Neural cell (in vitro differentiated cells): ENCODE data around the gene SSC5D. TPM values are rescaled to one million over a fixed set of nuclear protein-coding genes. Genes with fewer than 3 reads are reported as not detected.

Experiments
- H2AFZ ChIP-seq: fragments of 200-600, 300-800 bp; sonication (generic), shearing (Covaris generic); 2 replicates; pipeline ENCODE4 v1.6.0; 2014; ENCODE audit warnings: low read depth, mild to moderate bottlenecking, antibody characterized with exemption, low read length, moderate library complexity
- H3F3A ChIP-seq: fragments of 200-600 bp; shearing (Covaris generic); 2 replicates; pipeline ENCODE4 v1.6.1; 2016; ENCODE audit warnings: mild to moderate bottlenecking, moderate library complexity, mixed read lengths, antibody characterized with exemption, low read length; ENCODE audit not compliant: insufficient read depth, poor library complexity, severe bottlenecking
- H3K27ac ChIP-seq: fragments of 200-600, 300-800 bp; sonication (generic), shearing (Covaris generic); 2 replicates; pipeline ENCODE4 v1.5.1; 2014; ENCODE audit warnings: mild to moderate bottlenecking, low read length, moderate library complexity
- H3K27me3 ChIP-seq: fragments of 300-800, 200-600 bp; sonication (generic), shearing (Covaris generic); 2 replicates; pipeline ENCODE4 v1.6.0; 2014; ENCODE audit warnings: mild to moderate bottlenecking, low read depth, low read length, moderate library complexity; ENCODE audit not compliant: insufficient read depth
- H3K36me3 ChIP-seq: fragments of 300-800, 200-600 bp; sonication (generic), shearing (Covaris generic); 2 replicates; pipeline ENCODE4 v1.5.1; 2014; ENCODE audit warnings: mild to moderate bottlenecking, antibody characterized with exemption, low read length, moderate library complexity; ENCODE audit not compliant: insufficient read depth
- H3K4me2 ChIP-seq: fragments of 300-800, 200-600 bp; sonication (generic), shearing (Covaris generic); 2 replicates; pipeline ENCODE4 v1.6.0; 2014; ENCODE audit warnings: mild to moderate bottlenecking, low read length
- H3K4me3 ChIP-seq: fragments of 300-800, 200-600 bp; sonication (generic), shearing (Covaris generic); 2 replicates; pipeline ENCODE4 v1.5.1; 2014; ENCODE audit warnings: mild to moderate bottlenecking, low read length, moderate library complexity
- H3K79me2 ChIP-seq: fragments of 200-600 bp; shearing (Covaris generic); replicated peaks from 2 replicates; pipeline ENCODE4 v1.6.0; 2014; ENCODE audit warnings: mild to moderate bottlenecking, low read length, moderate library complexity; ENCODE audit not compliant: insufficient read depth
- H3K9ac ChIP-seq: fragments of 300-800, 200-600 bp; sonication (generic), shearing (Covaris generic); 2 replicates; pipeline ENCODE4 v1.6.1; 2016; ENCODE audit warnings: mild to moderate bottlenecking, low read length, mixed read lengths
- H3K9me2 ChIP-seq: fragments of 200-600 bp; shearing (Covaris generic); 2 replicates; pipeline ENCODE4 v1.6.1; 2016; ENCODE audit warnings: mild to moderate bottlenecking, low read length, mixed read lengths; ENCODE audit not compliant: insufficient read depth
- H3K9me3 ChIP-seq: fragments of 200-600, 300-800 bp; sonication (generic), shearing (Covaris generic); 2 replicates; pipeline ENCODE4 v1.6.1; 2016; ENCODE audit warnings: mild to moderate bottlenecking, mixed run types, low read length, moderate library complexity, mixed read lengths
- H4K20me1 ChIP-seq: fragments of 200-600 bp; shearing (Covaris generic); 2 replicates; pipeline ENCODE4 v1.6.1; 2016; ENCODE audit warnings: mild to moderate bottlenecking, mixed run types; ENCODE audit not compliant: insufficient read depth
- EP300 ChIP-seq: fragments of 450-650 bp; conservative IDR thresholded peaks from 2 replicates; pipeline ENCODE4 v1.6.1; 2014; ENCODE audit warnings: antibody characterized with exemption, mild to moderate bottlenecking, moderate library complexity; ENCODE audit not compliant: poor library complexity, severe bottlenecking
- EZH2 ChIP-seq: fragments of 200-600, 300-800 bp; shearing (Covaris generic), sonication (generic); IDR thresholded peaks from 2 replicates; pipeline ENCODE4 v1.6.1; 2014; ENCODE audit warnings: antibody characterized with exemption, low read length, borderline replicate concordance, mild to moderate bottlenecking; ENCODE audit not compliant: insufficient read depth, poor library complexity, severe bottlenecking
- MXI1 ChIP-seq: fragments of 450-650 bp; conservative IDR thresholded peaks from 2 replicates; pipeline ENCODE4 v1.6.1; 2014; ENCODE audit warnings: antibody characterized with exemption, mild to moderate bottlenecking; ENCODE audit not compliant: poor library complexity, severe bottlenecking
- POLR2AphosphoS5 ChIP-seq: IDR thresholded peaks from 2 replicates; pipeline ENCODE4 v1.6.1; 2012
- RAD21 ChIP-seq: fragments of 450-650 bp; conservative IDR thresholded peaks from 2 replicates; pipeline ENCODE4 v1.6.1; 2014; ENCODE audit warnings: antibody characterized with exemption, mild to moderate bottlenecking, moderate library complexity
- SMC3 ChIP-seq: fragments of 450-650 bp; conservative IDR thresholded peaks from 2 replicates; pipeline ENCODE4 v1.6.1; 2014; ENCODE audit warnings: antibody characterized with exemption, mild to moderate bottlenecking, moderate library complexity; ENCODE audit not compliant: poor library complexity
- TAF1 ChIP-seq: IDR thresholded peaks from 2 replicates; pipeline ENCODE4 v1.6.1; 2012; ENCODE audit warnings: low read depth
- polyA plus RNA-seq: library from polyadenylated mRNA; depleted of rRNA; stranded (reverse); fragments of >200 nt; gene quantifications from 2 replicates; pipeline ENCODE4 v1.2.3, GENCODE V29; 2014
- TF ChIP-seq, protein P1 (sequence below): fragments of 450-650 bp; IDR thresholded peaks from 2 replicates; pipeline ENCODE4 v1.5.1; 2014; ENCODE audit warnings: antibody characterized with exemption, mild to moderate bottlenecking, moderate library complexity; ENCODE audit not compliant: poor library complexity, severe bottlenecking
- TF ChIP-seq, protein P2 (sequence below): IDR thresholded peaks from 2 replicates; pipeline ENCODE4 v1.6.1; 2012; ENCODE audit warnings: borderline replicate concordance

The SSC5D gene
- polyA plus RNA-seq, 1 donor from 2014 or later, result 0.45 TPM

DNA sequence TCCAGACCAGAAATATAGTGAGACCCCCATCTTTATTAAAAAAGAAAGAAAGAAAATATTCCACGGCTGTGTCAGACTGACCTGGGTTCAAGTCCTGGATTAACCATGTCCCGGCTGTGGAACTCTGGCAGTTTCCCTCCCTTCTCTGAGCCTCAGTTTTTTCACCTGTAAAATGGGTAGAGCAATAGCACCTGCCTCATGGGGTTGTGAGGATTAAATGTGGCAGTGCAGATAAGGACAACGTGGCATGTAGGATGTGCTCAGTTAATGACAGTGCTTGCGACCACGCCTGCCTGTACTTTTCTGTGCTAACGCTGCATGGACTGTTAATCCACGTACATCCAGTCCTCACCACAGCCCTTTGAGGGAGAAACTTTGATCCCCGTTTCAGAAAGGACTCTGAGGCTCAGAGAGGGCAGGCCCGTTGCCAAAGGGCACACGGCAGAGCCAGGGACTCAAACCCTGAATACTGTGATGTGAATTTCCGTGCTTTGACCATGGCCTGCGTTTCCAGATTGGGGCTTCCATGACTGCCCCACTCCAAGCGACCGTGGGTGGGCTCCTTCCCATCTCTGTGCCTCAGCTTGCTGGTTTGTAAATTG lies 32.6 kb downstream of the SSC5D start:
- no peak overlapping the region for H3K9ac ChIP-seq
- H3K9me2 ChIP-seq, result no peaks in the 10 kb centered on the region
- H3K27me3 ChIP-seq, result no peaks in the 10 kb centered on the region
- no peaks in the 10 kb centered on the region for H3K79me2 ChIP-seq
- no peak for TF ChIP-seq POLR2AphosphoS5
- TF ChIP-seq MXI1, result no peak
- TF ChIP-seq RAD21, result no peak
- TF ChIP-seq, protein P1, sequence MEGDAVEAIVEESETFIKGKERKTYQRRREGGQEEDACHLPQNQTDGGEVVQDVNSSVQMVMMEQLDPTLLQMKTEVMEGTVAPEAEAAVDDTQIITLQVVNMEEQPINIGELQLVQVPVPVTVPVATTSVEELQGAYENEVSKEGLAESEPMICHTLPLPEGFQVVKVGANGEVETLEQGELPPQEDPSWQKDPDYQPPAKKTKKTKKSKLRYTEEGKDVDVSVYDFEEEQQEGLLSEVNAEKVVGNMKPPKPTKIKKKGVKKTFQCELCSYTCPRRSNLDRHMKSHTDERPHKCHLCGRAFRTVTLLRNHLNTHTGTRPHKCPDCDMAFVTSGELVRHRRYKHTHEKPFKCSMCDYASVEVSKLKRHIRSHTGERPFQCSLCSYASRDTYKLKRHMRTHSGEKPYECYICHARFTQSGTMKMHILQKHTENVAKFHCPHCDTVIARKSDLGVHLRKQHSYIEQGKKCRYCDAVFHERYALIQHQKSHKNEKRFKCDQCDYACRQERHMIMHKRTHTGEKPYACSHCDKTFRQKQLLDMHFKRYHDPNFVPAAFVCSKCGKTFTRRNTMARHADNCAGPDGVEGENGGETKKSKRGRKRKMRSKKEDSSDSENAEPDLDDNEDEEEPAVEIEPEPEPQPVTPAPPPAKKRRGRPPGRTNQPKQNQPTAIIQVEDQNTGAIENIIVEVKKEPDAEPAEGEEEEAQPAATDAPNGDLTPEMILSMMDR, result no peak
- TF ChIP-seq EP300, result no peak
- TF ChIP-seq SMC3, result no peak
- TF ChIP-seq TAF1, result no peak
- TF ChIP-seq, protein P2, sequence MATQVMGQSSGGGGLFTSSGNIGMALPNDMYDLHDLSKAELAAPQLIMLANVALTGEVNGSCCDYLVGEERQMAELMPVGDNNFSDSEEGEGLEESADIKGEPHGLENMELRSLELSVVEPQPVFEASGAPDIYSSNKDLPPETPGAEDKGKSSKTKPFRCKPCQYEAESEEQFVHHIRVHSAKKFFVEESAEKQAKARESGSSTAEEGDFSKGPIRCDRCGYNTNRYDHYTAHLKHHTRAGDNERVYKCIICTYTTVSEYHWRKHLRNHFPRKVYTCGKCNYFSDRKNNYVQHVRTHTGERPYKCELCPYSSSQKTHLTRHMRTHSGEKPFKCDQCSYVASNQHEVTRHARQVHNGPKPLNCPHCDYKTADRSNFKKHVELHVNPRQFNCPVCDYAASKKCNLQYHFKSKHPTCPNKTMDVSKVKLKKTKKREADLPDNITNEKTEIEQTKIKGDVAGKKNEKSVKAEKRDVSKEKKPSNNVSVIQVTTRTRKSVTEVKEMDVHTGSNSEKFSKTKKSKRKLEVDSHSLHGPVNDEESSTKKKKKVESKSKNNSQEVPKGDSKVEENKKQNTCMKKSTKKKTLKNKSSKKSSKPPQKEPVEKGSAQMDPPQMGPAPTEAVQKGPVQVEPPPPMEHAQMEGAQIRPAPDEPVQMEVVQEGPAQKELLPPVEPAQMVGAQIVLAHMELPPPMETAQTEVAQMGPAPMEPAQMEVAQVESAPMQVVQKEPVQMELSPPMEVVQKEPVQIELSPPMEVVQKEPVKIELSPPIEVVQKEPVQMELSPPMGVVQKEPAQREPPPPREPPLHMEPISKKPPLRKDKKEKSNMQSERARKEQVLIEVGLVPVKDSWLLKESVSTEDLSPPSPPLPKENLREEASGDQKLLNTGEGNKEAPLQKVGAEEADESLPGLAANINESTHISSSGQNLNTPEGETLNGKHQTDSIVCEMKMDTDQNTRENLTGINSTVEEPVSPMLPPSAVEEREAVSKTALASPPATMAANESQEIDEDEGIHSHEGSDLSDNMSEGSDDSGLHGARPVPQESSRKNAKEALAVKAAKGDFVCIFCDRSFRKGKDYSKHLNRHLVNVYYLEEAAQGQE, result no peak
- TF ChIP-seq EZH2, result no peak
- no peak overlapping the region for H2AFZ ChIP-seq
- H3K36me3 ChIP-seq, result no peaks in the 10 kb centered on the region
- no peak overlapping the region for H3K4me3 ChIP-seq
- H4K20me1 ChIP-seq, result no peaks in the 10 kb centered on the region
- no peaks in the 10 kb centered on the region for H3K9me3 ChIP-seq
- no peak overlapping the region for H3K4me2 ChIP-seq
- H3K27ac ChIP-seq, result no peak overlapping the region
- H3F3A ChIP-seq, result no peaks in the 10 kb centered on the region

DNA sequence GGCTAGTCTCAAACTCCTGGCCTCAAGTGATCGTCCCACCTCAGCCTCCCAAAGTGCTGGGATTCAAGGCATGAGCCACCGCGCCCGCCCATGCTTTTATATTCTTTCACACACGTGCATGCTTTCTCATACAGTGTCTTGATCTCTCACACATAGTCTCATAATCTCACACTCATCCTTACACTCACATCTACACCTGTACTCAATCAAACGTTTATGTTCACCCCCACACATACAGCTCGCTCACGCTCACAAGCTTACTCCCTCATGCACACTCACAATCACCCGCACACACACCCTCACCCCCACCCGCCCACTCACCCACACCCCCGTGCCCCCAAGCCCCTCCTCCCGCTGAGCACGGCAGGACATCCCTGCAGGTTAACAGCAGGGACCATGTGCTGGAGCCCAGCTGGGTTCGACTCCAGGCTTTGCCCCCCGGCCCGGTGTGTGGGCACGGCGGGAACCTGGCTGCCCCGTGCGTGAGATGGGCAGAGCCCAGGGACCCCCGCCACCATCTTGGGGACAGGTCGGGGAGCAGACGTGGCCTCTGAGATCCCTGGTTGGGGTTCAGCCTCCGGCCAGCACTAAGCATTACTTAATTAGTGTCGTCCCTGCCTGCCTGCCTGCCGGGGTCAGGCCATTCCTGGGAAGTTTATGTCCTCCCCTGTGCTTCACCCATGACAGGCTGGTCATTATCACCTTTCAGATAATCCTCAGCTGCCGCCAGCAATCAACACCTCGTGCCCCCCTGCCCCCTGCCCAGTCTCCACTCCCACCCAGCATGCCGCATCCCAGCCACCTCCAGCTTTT lies 37.3 kb downstream of the SSC5D start:
- Histone ChIP-seq H3K36me3 (no peaks in the 10 kb centered on the region), H3K9ac (no peak overlapping the region), H3K27me3 (no peaks in the 10 kb centered on the region), H3K9me2 (no peaks in the 10 kb centered on the region), H3F3A (no peaks in the 10 kb centered on the region), H3K27ac (no peak overlapping the region), H3K9me3 (no peaks in the 10 kb centered on the region), H4K20me1 (no peaks in the 10 kb centered on the region), H3K79me2 (no peaks in the 10 kb centered on the region), H2AFZ (no peak overlapping the region), H3K4me2 (no peak overlapping the region), H3K4me3 (no peak overlapping the region)
- TF ChIP-seq, protein P1, result no peak
- TF ChIP-seq SMC3, result no peak
- no peak for TF ChIP-seq POLR2AphosphoS5
- no peak for TF ChIP-seq MXI1
- no peak for TF ChIP-seq EZH2
- no peak for TF ChIP-seq RAD21
- no peak for TF ChIP-seq EP300
- no peak for TF ChIP-seq TAF1
- TF ChIP-seq, protein P2, result no peak
